Diencephalon (tissue), 1 donor: ENCODE results near the gene KRTAP6-2. TPM values are rescaled to one million over a fixed set of nuclear protein-coding genes. Genes with fewer than 3 reads are reported as not detected.

Experiments
- small RNA-seq: library from RNA; depleted of rRNA; stranded (forward); fragments of <200 nt; gene quantifications from one replicate; pipeline ENCODE3, GENCODE V24; 2014
- total RNA-seq: library from RNA; depleted of rRNA; stranded (reverse); fragments of >200 nt; gene quantifications from one replicate; pipeline ENCODE4 v1.2.3, GENCODE V29; 2014

The KRTAP6-2 gene, protein sequence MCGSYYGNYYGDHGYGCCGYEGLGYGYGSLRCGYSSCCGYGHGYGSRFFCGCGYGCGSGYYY
- not detected for total RNA-seq

GRCh38 chr21:30598802-30599201 lies at the start of gene KRTAP6-2:
TSS of gene KRTAP6-2 (minus strand) at chr21:30598902. CDS start at chr21:30598874, 28 bp downstream.

GRCh38 chr21:30642564-30642963 lies 43.9 kb upstream of the KRTAP6-2 start, which contains the start of gene KRTAP20-3:
TSS of gene KRTAP20-3 (plus strand) at chr21:30642864.

GRCh38 chr21:30634906-30635305 lies 36.2 kb upstream of the KRTAP6-2 start, which contains the start of gene KRTAP20-2:
TSS of gene KRTAP20-2 (plus strand) at chr21:30635206. CDS start at chr21:30635264, 58 bp downstream.

DNA sequence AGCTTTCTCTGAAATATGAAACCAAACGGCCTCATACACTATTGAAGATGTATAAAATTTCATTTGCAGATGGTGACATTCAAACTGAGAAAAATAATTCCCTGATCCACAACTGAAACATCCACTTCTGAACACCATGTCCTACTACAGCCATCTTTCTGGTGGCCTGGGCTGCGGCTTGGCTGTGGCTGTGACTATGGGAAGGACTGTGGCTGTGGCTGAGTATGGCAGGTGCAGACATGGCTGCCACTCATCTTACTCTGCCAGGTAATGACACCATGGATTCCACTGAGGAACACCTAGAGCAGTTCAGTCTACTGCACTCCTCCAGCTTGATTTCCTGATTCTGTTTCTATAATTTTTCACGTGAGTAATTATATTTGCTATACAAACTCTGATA lies 21.8 kb upstream of the KRTAP6-2 start, which contains the start of gene KRTAP20-4:
KRTAP20-4 (plus strand) TSS at position 106 of the 400 bp plus-strand sequence.

GRCh38 chr21:30616125-30616524 lies 17.4 kb upstream of the KRTAP6-2 start, which contains the start of gene KRTAP20-1:
TSS of gene KRTAP20-1 (plus strand) at chr21:30616425. CDS start at chr21:30616455, 30 bp downstream.

DNA sequence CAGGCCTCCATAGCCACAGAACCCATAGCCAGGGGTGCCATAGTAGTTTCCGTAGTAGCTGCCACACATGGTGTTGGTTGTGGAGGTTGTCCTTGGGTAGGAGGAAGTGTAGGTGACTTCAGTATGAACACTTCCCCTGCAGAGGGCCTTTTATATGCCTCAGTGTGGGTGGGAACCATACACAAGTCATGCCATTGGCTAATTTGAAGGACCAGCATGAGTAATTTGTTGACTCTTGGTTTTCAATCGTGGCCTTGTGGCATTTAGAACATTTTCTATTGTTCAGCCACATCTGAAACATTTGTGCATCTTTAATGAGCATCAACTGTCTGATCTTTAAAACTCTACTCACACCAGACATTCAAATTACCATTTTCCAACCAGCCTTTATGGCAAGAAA lies 15.1 kb upstream of the KRTAP6-2 start, which contains the start of gene KRTAP6-1:
KRTAP6-1 (minus strand) TSS at position 95 of the 400 bp plus-strand sequence; CDS start at position 69, 26 bp downstream.

DNA sequence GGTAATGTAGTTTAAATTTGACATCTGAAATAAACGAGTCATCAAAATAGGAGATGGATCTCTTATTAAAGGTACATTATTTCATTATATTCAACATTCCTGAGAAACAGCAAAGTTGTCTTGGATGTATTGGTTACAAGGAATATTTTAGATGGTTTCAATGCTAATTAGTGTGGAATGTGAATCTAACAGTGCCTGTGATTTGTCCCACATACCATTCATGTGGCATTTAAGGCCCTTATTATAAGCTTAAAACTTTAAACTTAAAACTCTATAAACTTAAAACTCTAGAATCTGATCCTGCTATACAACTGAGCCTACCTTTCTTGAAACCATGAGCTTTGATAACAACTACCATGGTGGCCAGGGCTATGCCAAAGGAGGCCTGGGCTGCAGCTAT lies 2.1 kb upstream of the KRTAP6-2 start, which contains the start of gene KRTAP22-1:
KRTAP22-1 (plus strand) TSS at position 301 of the 400 bp plus-strand sequence.

DNA sequence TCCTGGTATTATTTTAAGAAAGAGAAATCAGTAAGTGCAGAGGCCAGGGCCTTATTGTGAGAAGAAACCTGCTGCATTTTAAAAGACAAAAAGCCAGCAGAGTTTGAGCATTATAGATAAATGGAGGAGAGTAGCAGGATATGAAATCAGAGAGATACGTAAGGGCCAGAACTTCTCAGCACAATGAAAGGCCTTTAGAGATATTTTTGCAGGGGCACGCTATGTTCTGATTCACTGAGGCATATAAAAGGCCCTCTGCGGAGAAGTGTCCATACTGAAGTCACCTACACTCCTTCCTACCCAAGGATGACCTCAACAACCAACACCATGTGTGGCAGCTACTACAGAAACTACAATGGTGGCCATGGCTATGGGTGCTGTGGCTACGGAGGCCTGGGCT lies 6.6 kb downstream of the KRTAP6-2 start, which contains the start of gene KRTAP6-3:
KRTAP6-3 (plus strand) TSS at position 301 of the 400 bp plus-strand sequence; CDS start at position 307, 6 bp downstream.

GRCh38 chr21:30590297-30590696 lies 8.4 kb downstream of the KRTAP6-2 start, which contains the start of gene KRTAP22-2:
TSS of gene KRTAP22-2 (minus strand) at chr21:30590397.

DNA sequence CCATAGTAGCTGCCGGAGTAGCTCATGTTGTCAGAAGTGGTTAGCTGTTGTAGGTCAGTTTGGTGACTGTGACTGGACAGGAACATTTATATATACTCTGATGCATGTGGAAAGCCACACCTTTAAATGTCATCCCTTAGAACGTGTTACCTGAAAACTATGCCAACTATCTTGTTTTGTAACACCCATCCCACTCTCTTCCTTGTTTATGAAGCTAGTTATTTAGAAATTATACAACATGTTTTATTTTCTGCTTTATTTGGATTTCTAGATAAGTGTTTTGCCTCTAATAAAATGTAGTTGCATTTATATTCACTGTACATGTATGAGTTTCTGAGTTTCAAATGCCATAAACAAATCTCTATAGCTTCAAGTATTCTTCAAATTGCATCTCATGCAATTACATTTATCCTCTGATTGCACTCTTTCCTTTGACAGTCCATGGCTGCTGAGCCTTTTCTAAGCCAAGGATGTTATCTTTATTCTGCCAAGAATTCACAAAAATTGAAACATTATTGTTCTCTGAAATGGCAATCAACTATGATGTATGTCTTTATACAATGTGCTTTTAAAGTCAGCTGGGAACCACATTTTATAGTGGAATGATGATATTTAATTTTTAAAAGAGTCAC lies 37.3 kb downstream of the KRTAP6-2 start, which contains the start of gene KRTAP19-7:
KRTAP19-7 (minus strand) TSS at position 51 of the 632 bp plus-strand sequence; CDS start at position 26, 25 bp downstream.

Small RNA genes within 50 kb of the gene (small RNA-seq; reads per million reads assigned to genes)
- gene KRTAP20-1 (not detected), gene KRTAP20-3 (not detected), gene KRTAP20-4 (not detected), gene KRTAP22-1 (not detected), gene KRTAP22-2 (not detected)

Other genes starting within 250 kb of the KRTAP6-2 start
- gene KRTAP13-2, start 226.6 kb downstream of the KRTAP6-2 start, total RNA-seq, result not detected
- not detected for gene KRTAP13-1, start 202.9 kb downstream of the KRTAP6-2 start, total RNA-seq
- gene KRTAP13-3, start 173.0 kb downstream of the KRTAP6-2 start, total RNA-seq, result not detected
- gene KRTAP13-4, start 168.7 kb downstream of the KRTAP6-2 start, total RNA-seq, result not detected
- not detected for gene KRTAP15-1, start 158.6 kb downstream of the KRTAP6-2 start, total RNA-seq
- not detected for gene KRTAP19-1, start 118.5 kb downstream of the KRTAP6-2 start, total RNA-seq
- gene KRTAP19-2, start 111.5 kb downstream of the KRTAP6-2 start, total RNA-seq, result not detected
- gene KRTAP19-3, start 106.9 kb downstream of the KRTAP6-2 start, total RNA-seq, result not detected
- gene KRTAP19-4, start 101.7 kb downstream of the KRTAP6-2 start, total RNA-seq, result not detected
- not detected for gene KRTAP19-5, start 96.8 kb downstream of the KRTAP6-2 start, total RNA-seq
- not detected for gene KRTAP19-6, start 57.0 kb downstream of the KRTAP6-2 start, total RNA-seq
- not detected for gene KRTAP19-7, start 37.6 kb downstream of the KRTAP6-2 start, total RNA-seq
- gene KRTAP22-2, start 8.5 kb downstream of the KRTAP6-2 start, total RNA-seq, result not detected
- not detected for gene KRTAP6-3, start 6.5 kb downstream of the KRTAP6-2 start, total RNA-seq
- gene KRTAP22-1, start 2.2 kb upstream of the KRTAP6-2 start, total RNA-seq, result not detected
- gene KRTAP6-1, start 15.0 kb upstream of the KRTAP6-2 start, total RNA-seq, result not detected
- not detected for gene KRTAP20-1, start 17.5 kb upstream of the KRTAP6-2 start, total RNA-seq
- gene KRTAP20-4, start 21.7 kb upstream of the KRTAP6-2 start, total RNA-seq, result not detected
- gene KRTAP20-2, start 36.3 kb upstream of the KRTAP6-2 start, total RNA-seq, result not detected
- gene KRTAP20-3, start 44.0 kb upstream of the KRTAP6-2 start, total RNA-seq, result not detected
- gene KRTAP21-3, start 119.9 kb upstream of the KRTAP6-2 start, total RNA-seq, result not detected
- gene KRTAP21-2, start 148.4 kb upstream of the KRTAP6-2 start, total RNA-seq, result not detected
- gene KRTAP21-1, start 156.5 kb upstream of the KRTAP6-2 start, total RNA-seq, result not detected
- gene KRTAP8-1, start 214.4 kb upstream of the KRTAP6-2 start, total RNA-seq, result not detected
- gene KRTAP7-1, start 230.9 kb upstream of the KRTAP6-2 start, total RNA-seq, result not detected